H1 (cell line): ENCODE results near the gene GNLY. TPM values are rescaled to one million over a fixed set of nuclear protein-coding genes. Genes with fewer than 3 reads are reported as not detected.

Source experiments
- CTCF ChIA-PET: fragments of 300-600 bp; sonication (Branson Sonifier 250); formaldehyde crosslinking; loops from one replicate; lab custom pipeline; 2021; ENCODE audit not compliant: partially characterized antibody; lab: Charles Lee
- POLR2A ChIA-PET: fragments of 300-600 bp; sonication (Branson Sonifier 250); formaldehyde crosslinking; loops from one replicate; lab custom pipeline; 2021; ENCODE audit warnings: inconsistent platforms; ENCODE audit not compliant: partially characterized antibody; lab: Charles Lee
- DNase-seq, 2 experiments: peaks; one replicate each; pipeline versions ENCODE4 v3.0.0 to v3.0.0-alpha.2; 2010 to 2022; ENCODE audit warnings: low spot score in 2 of 2, low read depth in 1 of 2, mixed read lengths in 1 of 2
- FAIRE-seq: peaks from 2 replicates; lab custom pipeline; 2011; peaks lifted over from hg19 to GRCh38; lab: Jason Lieb, UNC
- H2AFZ ChIP-seq: 2 replicates; pipeline ENCODE4 v1.8.1; 2012; ENCODE audit warnings: low read length, inconsistent platforms
- H2AK5ac ChIP-seq: 2 replicates; pipeline ENCODE4 v1.6.1; 2013; ENCODE audit warnings: low read depth, low read length
- H2BK120ac ChIP-seq: replicated peaks from 2 replicates; pipeline ENCODE3; 2013; ENCODE audit warnings: low read depth, low read length, inconsistent platforms
- H2BK12ac ChIP-seq: 2 replicates; pipeline ENCODE4 v1.6.1; 2013; ENCODE audit warnings: low read depth, low read length
- H2BK15ac ChIP-seq: 2 replicates; pipeline ENCODE4 v1.6.1; 2013; ENCODE audit warnings: low read length
- H2BK20ac ChIP-seq: 2 replicates; pipeline ENCODE4 v1.6.1; 2013; ENCODE audit warnings: low read length
- H2BK5ac ChIP-seq: 2 replicates; pipeline ENCODE4 v1.6.1; 2013; ENCODE audit warnings: low read depth, low read length
- H3K14ac ChIP-seq: 2 replicates; pipeline ENCODE4 v1.6.1; 2013; ENCODE audit warnings: inconsistent platforms; ENCODE audit not compliant: insufficient read length
- H3K18ac ChIP-seq: 2 replicates; pipeline ENCODE4 v1.6.1; 2013; ENCODE audit warnings: low read length; ENCODE audit errors: extremely low read depth
- H3K23ac ChIP-seq: 2 replicates; pipeline ENCODE4 v1.6.1; 2013; ENCODE audit warnings: inconsistent platforms; ENCODE audit not compliant: insufficient read length
- H3K23me2 ChIP-seq: 2 replicates; pipeline ENCODE4 v1.6.1; 2013; ENCODE audit warnings: low read depth, low read length
- H3K27ac ChIP-seq: 2 replicates; pipeline ENCODE4 v1.6.1; 2011; ENCODE audit warnings: low read depth, low read length, inconsistent platforms
- H3K27me3 ChIP-seq, 4 experiments: replicated peaks in 1 of 4; 1 replicate in 1 of 4; 2 replicates in 3 of 4; pipeline versions ENCODE4 v1.6.1 to v1.8.1; 2011 to 2013; ENCODE audit warnings: low read length in 3 of 4, mild to moderate bottlenecking in 3 of 4, inconsistent platforms in 2 of 4, mixed read lengths in 2 of 4, moderate library complexity in 1 of 4; ENCODE audit not compliant: control insufficient read depth in 3 of 4, insufficient read depth in 3 of 4; ENCODE audit errors: extremely low read depth in 1 of 4
- H3K36me3 ChIP-seq, 4 experiments: 2 replicates each; pipeline versions ENCODE4 v1.6.1 to v1.8.1; 2011 to 2013; ENCODE audit warnings: mild to moderate bottlenecking in 4 of 4, low read length in 3 of 4, moderate library complexity in 2 of 4, control low read depth in 1 of 4, inconsistent platforms in 1 of 4; ENCODE audit not compliant: insufficient read depth in 4 of 4, control insufficient read depth in 2 of 4
- H3K4ac ChIP-seq: replicated peaks from 2 replicates; pipeline ENCODE3; 2013; ENCODE audit warnings: low read length, low read depth, mixed read lengths, inconsistent platforms; ENCODE audit not compliant: insufficient read length
- H3K4me1 ChIP-seq, 4 experiments: replicated peaks in 1 of 4; 1 replicate in 1 of 4; 2 replicates in 3 of 4; pipeline versions ENCODE4 v1.6.1 to v1.8.1; 2011 to 2013; ENCODE audit warnings: low read length in 3 of 4, inconsistent platforms in 2 of 4, mixed read lengths in 1 of 4; ENCODE audit not compliant: insufficient read depth in 4 of 4, control insufficient read depth in 3 of 4
- H3K4me2 ChIP-seq, 2 experiments: 2 replicates each; pipeline versions ENCODE4 v1.6.1 to v1.8.1; 2011 to 2013; ENCODE audit warnings: low read depth in 2 of 2, low read length in 2 of 2, control low read depth in 1 of 2, inconsistent platforms in 1 of 2, mild to moderate bottlenecking in 1 of 2; ENCODE audit not compliant: insufficient read depth in 1 of 2
- H3K4me3 ChIP-seq, 4 experiments: fragments of 200-600, 300-600 bp in 1 of 4; sonication (generic), shearing (Covaris generic), sonication (Bioruptor Twin) in 1 of 4; 2 replicates each; pipeline versions ENCODE4 v1.5.1 to v1.8.1; 2011 to 2016; ENCODE audit warnings: low read length in 4 of 4, low read depth in 3 of 4, control low read depth in 2 of 4, inconsistent platforms in 2 of 4, mild to moderate bottlenecking in 2 of 4, mixed read lengths in 1 of 4, moderate library complexity in 1 of 4; ENCODE audit not compliant: insufficient read depth in 2 of 4; ENCODE audit errors: extremely low read depth in 1 of 4
- H3K56ac ChIP-seq: replicated peaks from 2 replicates; pipeline ENCODE3; 2013; ENCODE audit warnings: low read depth, mild to moderate bottlenecking, mixed read lengths, low read length, inconsistent platforms; ENCODE audit not compliant: insufficient read length
- H3K79me1 ChIP-seq: 2 replicates; pipeline ENCODE4 v1.6.1; 2013; ENCODE audit warnings: low read depth, low read length, control low read depth
- H3K79me2 ChIP-seq, 2 experiments: 2 replicates each; pipeline versions ENCODE4 v1.6.1 to v1.8.1; 2012 to 2013; ENCODE audit warnings: low read length in 2 of 2, mild to moderate bottlenecking in 2 of 2, inconsistent platforms in 1 of 2; ENCODE audit not compliant: insufficient read depth in 2 of 2, control insufficient read depth in 1 of 2
- H3K9ac ChIP-seq, 4 experiments: replicated peaks in 1 of 4; 1 replicate in 1 of 4; 2 replicates in 3 of 4; pipeline versions ENCODE4 v1.6.1 to v1.8.1; 2011 to 2013; ENCODE audit warnings: low read depth in 3 of 4, low read length in 3 of 4, control low read depth in 2 of 4, mild to moderate bottlenecking in 2 of 4, moderate library complexity in 2 of 4, inconsistent platforms in 1 of 4; ENCODE audit errors: extremely low read depth in 1 of 4
- H3K9me3 ChIP-seq, 2 experiments: 2 replicates each; pipeline versions ENCODE4 v1.6.1 to v1.8.1; 2012 to 2013; ENCODE audit warnings: mild to moderate bottlenecking in 2 of 2, moderate library complexity in 2 of 2, control low read depth in 1 of 2, inconsistent platforms in 1 of 2, low read depth in 1 of 2, low read length in 1 of 2, mixed read lengths in 1 of 2; ENCODE audit not compliant: insufficient read depth in 2 of 2
- H4K20me1 ChIP-seq, 2 experiments: replicated peaks in 1 of 2; 2 replicates each; pipeline versions ENCODE3 to v1.8.1; 2011 to 2013; ENCODE audit warnings: inconsistent platforms in 2 of 2, low read length in 2 of 2, mild to moderate bottlenecking in 1 of 2; ENCODE audit not compliant: insufficient read depth in 2 of 2, control insufficient read depth in 1 of 2
- H4K5ac ChIP-seq: 2 replicates; pipeline ENCODE4 v1.6.1; 2013; ENCODE audit warnings: low read length, low read depth, mixed read lengths, inconsistent platforms; ENCODE audit not compliant: insufficient read length
- H4K8ac ChIP-seq: 2 replicates; pipeline ENCODE4 v1.8.0; 2013; ENCODE audit warnings: mild to moderate bottlenecking, moderate library complexity, low read length, inconsistent platforms; ENCODE audit not compliant: insufficient read depth; ENCODE audit errors: extremely low read depth
- H4K91ac ChIP-seq: replicated peaks from 2 replicates; pipeline ENCODE3; 2013; ENCODE audit warnings: low read length, mixed read lengths, inconsistent platforms; ENCODE audit not compliant: insufficient read length
- ATF2 ChIP-seq: IDR thresholded peaks from 2 replicates; pipeline ENCODE4 v1.6.1; 2012; ENCODE audit warnings: low read length, inconsistent platforms
- CBX8 ChIP-seq: fragments of 300-800, 300-1000 bp; sonication (generic); IDR thresholded peaks from 2 replicates; pipeline ENCODE4 v1.7.1; 2016; ENCODE audit warnings: low read depth, low read length, borderline replicate concordance
- EGR1 ChIP-seq: IDR thresholded peaks from 2 replicates; pipeline ENCODE4 v1.6.1; 2011; ENCODE audit warnings: low read depth, low read length, borderline replicate concordance
- JUN ChIP-seq: IDR thresholded peaks from 2 replicates; pipeline ENCODE4 v1.6.1; 2011; ENCODE audit warnings: low read depth, mild to moderate bottlenecking, improper control_type of control experiment, low read length
- PHF8 ChIP-seq: fragments of 200-600 bp; sonication (generic); conservative IDR thresholded peaks from 2 replicates; pipeline ENCODE4 v1.7.1; 2012; ENCODE audit warnings: low read depth, mild to moderate bottlenecking, inconsistent platforms, low read length, moderate library complexity
- RFX5 ChIP-seq: IDR thresholded peaks from 2 replicates; pipeline ENCODE4 v1.6.1; 2011; ENCODE audit warnings: low read depth, low read length, improper control_type of control experiment, borderline replicate concordance
- SP4 ChIP-seq: IDR thresholded peaks from 2 replicates; pipeline ENCODE4 v1.6.1; 2012; ENCODE audit warnings: low read length, inconsistent platforms
- TEAD4 ChIP-seq: IDR thresholded peaks from 2 replicates; pipeline ENCODE4 v1.6.1; 2012; ENCODE audit warnings: low read depth, low read length, inconsistent platforms, mixed read lengths
- WGBS, 2 experiments: shearing (Covaris generic) in 1 of 2; methylation state at CpG; one replicate each; pipeline versions ENCODE4 v1.1.6 to v1.1.7; 2013 to 2015; ENCODE audit warnings: low lambda C conversion rate in 2 of 2, mixed read lengths in 2 of 2, inconsistent platforms in 1 of 2, low coverage in 1 of 2, missing lambda C conversion rate in 1 of 2; ENCODE audit not compliant: insufficient replicate concordance in 2 of 2, insufficient coverage in 1 of 2, insufficient read length in 1 of 2; ENCODE audit errors: extremely low coverage in 1 of 2, missing lambda C conversion rate in 1 of 2; 5-methylcytosine and 5-hydroxymethylcytosine counted together
- polyA plus RNA-seq, 7 experiments: library from polyadenylated mRNA; depleted of rRNA in 3 of 7; stranded (reverse) in 5 of 7; unstranded in 2 of 7; fragments of >200 nt in 5 of 7; fragments of 200-250 nt in 2 of 7; gene quantifications; 1 replicate in 5 of 7; 2 replicates in 1 of 7; 4 replicates in 1 of 7; pipeline versions ENCODE4 v1.2.1 to v1.2.3, GENCODE V29; 2011 to 2013; ENCODE audit warnings: missing spikeins in 2 of 7, mixed read lengths in 2 of 7
- total RNA-seq: library from RNA; stranded (reverse); fragmentation: NEBNext Ultra II Directional; extraction: Animal tissue kit (Norgen Biotek cat#: 25700); gene quantifications from 2 replicates; pipeline ENCODE4 v1.2.1, GENCODE V29; 2021

GNLY gene
- total and polyA plus RNA-seq, 2 of the 8 experiments (the other 6 are each of a cell fraction or from before 2014, with no cell fraction given): 0.03 TPM; not detected in 1

GRCh38 chr2:85743304-85743978 is 49.3 kb downstream of the GNLY start:
- Histone ChIP-seq H3K18ac (no peak overlapping the region), H3K23ac (no peak overlapping the region), H2BK120ac (no peak overlapping the region), H3K36me3 (no peaks in the 10 kb centered on the region), H3K9ac (no peak overlapping the region), H2BK20ac (no peak overlapping the region), H4K91ac (no peak overlapping the region), H3K14ac (no peak overlapping the region), H3K4me3 (no peak overlapping the region), H3K23me2 (no peaks in the 10 kb centered on the region; the same call in 1 of the 2 replicates), H2BK12ac (no peak overlapping the region), H4K20me1 (no peaks in the 10 kb centered on the region), H4K5ac (no peak overlapping the region), H3K4ac (no peak overlapping the region), H3K79me2 (no peaks in the 10 kb centered on the region), H3K79me1 (no peaks in the 10 kb centered on the region), H2BK15ac (no peak overlapping the region), H4K8ac (no peak overlapping the region), H2AK5ac (no peak overlapping the region), H3K27ac (no peak overlapping the region), H2BK5ac (no peak overlapping the region), H2AFZ (no peak overlapping the region), H3K56ac (no peak overlapping the region), H3K4me2 (no peak overlapping the region), H3K27me3 (peaks cover 0 to 3% (median 2%) of the 10 kb centered on the region in 4 experiments; a peak in 3 of 7 replicates), H3K9me3 (0 out of 4 replicates have a peak, but pooled peaks cover 0 to 3% of the 10 kb centered on the region in 2 experiments), H3K4me1 (peaks cover 0 to 7% (median 4%) of the 10 kb centered on the region in 4 experiments; a peak in 2 of 7 replicates)
- no peak for DNase-seq
- no peak for FAIRE-seq
- 86% methylated on average over 10 of the region's 10 CpGs; no CpG with 5 or more reads in 1 of the 2 experiments for WGBS, 2 experiments
- ChIA-PET CTCF (interaction anchor here (1.6 to 47.8 kb wide), 9 partner anchors 7 to 70 kb away, joined by 6 to 986 read pairs (median 33); partner anchors contain the start of gene ATOH8), POLR2A (interaction anchor here (0.7 kb wide), 1 partner anchor 80 kb away, joined by 6 read pairs; no protein-coding TSS in a partner anchor)
- TF ChIP-seq SP4: no peak
- TF ChIP-seq ATF2: no peak
- no peak for TF ChIP-seq JUN
- no peak for TF ChIP-seq EGR1
- TF ChIP-seq TEAD4: no peak
- TF ChIP-seq RFX5: no peak
- no peak for TF ChIP-seq PHF8
- TF ChIP-seq CBX8: no peak
